ENCODE measurements around the gene SMU1.
A peak's percentile ranks its signal among the peaks of the same experiment; 100 is the strongest.
"Not testable (repeated sequence)": the region's sequence is repeated elsewhere in the genome, so short reads cannot be mapped to it uniquely, and the experiment has no call there.

The SMU1 gene

DNA sequence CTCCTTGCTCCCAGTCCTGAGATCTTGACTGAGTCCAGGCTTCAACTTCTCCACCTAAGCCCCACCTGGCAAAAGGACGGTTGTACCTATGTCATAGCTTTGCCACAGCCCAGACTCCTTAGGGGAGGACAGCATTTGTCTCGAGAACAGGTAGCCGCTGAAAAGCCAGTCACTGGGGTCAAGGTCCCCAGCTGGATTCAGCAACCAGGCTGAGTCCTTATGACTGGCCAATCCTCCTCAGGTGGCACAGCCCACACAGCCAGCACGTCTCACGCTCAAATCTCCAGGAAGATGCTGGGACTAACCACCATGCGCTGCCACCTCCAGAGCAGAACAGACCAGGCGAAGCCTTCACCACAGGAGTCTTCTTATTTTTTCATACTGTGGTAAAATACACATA, 27.9 kb upstream of the SMU1 start:
- DNase-seq, result no peak

DNA sequence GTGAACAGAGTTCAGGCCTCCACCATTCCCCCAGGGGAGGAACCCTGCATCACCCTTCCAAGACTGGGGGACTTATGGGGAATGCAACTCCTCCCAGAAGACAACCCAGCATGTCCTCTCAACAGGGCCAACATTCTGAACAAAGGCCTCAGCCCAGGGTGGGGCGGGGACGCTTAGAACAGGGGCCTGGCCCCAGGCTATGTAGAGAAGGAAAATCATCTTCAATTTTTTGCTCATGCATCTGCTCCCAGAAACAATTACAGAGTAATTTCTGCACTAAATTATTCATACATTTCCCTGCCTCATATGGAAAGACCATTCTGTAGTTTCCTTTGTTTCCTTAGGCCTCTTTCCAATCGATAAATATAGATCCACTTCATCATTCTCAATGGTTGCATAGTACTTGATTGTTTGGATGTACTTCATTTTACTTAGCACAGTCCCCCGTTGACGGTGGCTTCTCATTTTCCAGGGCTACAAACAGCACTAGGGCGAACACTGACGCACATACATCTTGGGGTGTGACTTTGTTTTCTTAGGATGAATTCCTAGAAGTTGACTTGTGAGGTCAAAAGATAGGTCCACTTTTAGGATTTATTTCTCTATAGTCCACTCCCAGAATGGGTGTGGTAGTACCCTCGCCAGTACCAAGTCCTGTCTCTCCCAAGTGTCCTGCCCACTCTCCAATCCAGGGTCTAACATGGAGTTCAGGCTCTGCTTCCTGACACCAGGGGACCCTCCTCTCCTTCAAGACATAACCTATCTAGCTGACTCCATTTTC, 27.2 kb upstream of the SMU1 start:
- DNase-seq, result no peak

DNA sequence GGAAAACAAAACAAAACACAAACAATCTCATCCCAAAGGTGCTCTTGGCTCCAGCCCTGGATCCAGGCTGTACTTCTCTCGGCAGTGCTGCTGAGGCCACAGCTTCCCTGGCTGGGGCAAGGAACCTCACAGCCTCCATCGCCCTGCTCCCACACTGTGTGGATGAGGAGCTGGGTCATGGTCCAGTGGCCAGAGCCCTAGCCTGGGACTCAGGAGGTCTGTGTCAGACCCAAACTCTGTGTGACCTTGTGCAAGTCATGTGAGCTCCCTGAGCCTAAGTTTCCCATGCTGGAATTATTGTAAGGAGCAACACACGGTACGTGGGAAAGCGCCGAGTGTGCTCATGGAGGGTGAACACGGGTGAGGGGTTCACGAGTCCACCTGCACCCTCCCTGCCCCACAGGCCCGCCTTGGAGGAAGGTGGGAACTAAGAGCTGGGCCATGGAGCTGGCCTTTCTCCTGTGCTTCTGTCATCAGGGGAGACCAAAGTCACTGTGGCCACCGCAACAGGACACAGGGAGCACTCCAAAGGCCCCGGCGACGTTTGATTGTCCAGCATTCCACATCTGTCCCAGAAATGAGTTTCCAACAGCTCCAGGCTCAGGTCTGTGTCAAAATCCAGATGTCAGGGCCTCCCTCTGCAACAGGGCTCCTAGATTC, 26.2 kb upstream of the SMU1 start:
- no peak for DNase-seq

DNA sequence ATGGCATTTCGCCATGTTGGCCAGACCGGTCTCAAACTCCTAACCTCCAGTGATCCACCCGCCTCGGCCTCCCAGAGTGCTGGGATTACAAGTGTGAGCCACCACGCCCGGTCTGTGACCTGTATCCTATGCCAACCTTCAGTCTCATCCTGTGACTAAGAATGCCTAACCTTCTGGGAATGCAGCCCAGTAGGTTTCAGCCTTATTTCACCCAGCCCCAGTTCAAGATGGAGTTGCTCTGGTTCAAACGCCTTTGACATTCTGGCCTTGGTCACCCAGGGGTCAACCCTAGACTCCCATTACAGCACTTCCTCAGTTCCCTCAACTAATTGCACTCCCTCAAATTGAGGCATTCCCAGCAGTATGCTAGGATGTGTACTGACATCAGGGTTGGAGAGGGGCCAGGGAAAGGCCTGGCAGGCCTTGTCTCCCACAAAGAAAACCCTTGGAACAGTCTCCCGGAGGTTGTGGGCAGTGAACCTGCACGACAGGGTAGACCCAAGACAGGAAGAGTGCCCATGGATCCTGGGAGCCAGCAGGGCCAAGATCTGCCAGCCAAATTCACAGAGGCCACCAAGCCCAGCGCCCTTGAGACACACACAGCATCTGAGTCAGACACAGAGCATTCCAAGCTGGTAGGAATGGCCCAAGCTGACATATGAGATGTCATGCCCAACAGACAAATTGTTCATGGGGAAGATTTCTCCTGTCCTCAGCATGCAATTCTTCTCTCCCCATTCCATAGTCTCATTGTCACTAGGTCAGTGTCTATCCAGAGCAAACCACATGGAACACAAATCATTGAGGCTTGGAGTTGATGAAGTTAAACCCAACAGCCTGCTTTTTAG, 24.9 kb upstream of the SMU1 start:
- DNase-seq, result no peak

DNA sequence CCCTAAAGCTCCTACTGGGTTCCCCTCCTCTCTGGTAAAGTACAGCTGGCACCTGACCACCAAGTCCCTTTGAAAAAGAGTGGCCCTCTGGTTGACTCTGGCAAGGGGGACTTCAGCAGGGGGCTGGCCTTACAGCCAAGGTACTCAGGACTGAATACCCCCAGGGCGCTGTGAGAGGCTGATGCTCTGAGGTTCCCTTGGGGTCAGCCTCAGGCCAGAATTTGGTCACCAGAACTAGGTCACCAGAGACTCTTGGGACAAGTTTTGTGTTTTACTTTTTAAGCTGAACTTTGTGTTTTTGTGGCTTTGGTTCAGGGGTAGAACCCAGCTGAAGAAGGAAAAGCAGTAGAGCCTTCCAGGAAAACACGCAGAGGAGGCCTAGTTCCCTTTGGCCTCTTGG, 23.3 kb upstream of the SMU1 start:
- DNase-seq, result no peak

DNA sequence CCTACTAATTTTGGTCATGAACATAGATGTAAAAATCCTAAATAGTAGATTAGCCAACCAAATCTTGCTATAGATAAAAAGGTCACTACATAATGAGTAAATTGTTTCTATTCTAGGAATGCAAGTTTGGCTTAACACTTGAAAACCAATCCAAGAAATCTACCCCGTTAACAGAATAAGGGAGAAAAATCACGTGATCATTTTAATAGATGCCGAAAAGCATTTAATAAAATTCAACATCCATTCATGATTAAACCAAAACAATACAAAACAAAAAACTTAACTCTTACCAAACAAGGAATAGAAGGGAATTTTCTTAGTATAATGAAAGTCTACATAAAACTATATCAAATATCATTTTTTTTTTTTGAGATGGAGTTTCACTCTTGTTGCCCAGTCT, 20.7 kb upstream of the SMU1 start:
- DNase-seq, result no peak

DNA sequence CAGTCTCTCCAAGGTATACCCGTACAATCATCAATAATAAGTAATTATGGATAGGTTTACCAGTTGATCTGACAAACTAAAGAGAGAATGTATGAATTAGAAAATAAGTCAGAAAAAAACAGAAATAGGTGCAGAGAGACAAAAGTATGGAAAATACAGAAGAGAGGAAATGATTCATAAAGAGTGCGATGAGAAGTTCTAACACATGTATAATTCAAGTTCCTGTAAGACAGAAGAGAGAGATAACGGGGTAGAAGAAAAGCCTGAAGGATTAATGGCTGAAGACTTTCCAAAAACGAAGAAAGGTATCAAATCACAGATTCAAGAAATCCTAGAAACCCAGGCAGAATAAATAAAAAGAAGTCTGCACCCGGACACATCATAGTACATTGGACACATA, 16.2 kb upstream of the SMU1 start:
- DNase-seq, result no peak

DNA sequence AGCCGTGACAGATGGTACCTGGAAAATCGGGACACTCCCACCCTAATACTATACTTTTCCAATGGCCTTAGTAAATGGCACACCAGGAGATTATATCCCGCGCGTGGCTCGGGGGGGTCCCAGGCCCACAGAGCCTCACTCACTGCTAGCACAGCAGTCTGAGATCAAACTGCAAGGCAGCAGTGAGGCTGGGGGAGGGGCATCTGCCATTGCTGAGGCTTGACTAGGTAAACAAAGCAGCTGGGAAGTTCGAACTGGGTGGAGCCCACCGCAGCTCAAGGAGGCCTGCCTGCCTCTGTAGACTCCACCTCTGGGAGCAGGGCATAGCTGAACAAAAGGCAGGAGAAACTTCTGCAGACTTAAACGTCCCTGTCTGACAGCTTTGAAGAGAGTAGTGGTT, 9.2 kb upstream of the SMU1 start:
- not testable (repeated sequence) for DNase-seq

DNA sequence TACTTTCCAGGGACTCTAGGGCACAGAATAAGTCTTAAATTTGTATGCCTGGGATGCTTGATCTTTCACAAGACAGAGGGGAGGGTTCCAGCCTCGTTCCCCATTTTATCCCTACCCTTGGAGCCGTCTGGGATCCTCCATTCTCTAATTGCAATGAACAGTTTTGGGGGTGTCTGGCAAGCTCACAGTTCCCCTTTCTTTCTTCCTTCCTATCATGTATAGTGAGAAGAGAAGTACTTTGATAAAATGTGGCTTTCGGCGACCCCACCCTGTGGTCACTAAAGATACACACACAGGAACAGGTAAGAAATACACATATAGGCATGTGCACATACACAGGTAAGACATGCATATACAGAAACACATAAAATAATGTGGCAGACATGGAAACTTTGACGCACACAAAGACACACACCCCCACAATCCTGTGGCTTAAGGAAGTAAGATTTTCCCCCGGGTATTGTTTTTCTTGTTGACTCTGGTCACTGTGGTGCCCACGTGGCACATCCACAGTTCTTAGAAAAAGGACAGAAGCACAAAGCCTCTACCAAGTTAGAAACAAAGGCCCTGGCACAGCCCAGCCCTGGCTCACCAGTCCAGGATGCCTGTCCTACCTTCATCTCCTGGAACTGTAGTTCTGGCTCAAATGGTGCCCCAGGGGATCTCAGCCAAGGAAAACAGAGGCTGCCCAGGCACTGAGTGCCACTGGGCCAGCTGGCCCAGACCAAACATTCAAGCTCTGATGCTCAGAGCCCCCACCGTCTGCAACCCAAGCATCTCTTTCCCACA, 6.3 kb upstream of the SMU1 start:
- no peak for DNase-seq

DNA sequence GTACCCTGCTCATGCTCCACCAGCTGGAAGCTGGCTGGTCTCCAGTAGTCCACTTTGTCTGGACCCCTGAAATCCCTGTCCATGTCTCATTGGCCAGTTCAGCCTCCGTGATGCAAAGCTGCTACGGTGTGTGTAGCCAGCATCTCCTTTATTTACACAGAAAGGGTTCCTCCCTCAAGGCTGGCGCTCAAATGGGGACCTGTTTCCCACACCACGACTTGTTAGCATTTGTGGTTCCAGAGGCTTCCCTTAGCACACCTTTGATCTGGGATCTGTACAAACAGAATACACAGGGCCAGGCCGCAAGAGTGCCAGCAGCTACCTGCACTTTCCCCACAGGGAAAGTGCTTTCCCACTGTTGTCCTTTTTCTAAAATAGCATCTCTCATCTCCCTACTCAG, 5.7 kb upstream of the SMU1 start:
- no peak for DNase-seq

DNA sequence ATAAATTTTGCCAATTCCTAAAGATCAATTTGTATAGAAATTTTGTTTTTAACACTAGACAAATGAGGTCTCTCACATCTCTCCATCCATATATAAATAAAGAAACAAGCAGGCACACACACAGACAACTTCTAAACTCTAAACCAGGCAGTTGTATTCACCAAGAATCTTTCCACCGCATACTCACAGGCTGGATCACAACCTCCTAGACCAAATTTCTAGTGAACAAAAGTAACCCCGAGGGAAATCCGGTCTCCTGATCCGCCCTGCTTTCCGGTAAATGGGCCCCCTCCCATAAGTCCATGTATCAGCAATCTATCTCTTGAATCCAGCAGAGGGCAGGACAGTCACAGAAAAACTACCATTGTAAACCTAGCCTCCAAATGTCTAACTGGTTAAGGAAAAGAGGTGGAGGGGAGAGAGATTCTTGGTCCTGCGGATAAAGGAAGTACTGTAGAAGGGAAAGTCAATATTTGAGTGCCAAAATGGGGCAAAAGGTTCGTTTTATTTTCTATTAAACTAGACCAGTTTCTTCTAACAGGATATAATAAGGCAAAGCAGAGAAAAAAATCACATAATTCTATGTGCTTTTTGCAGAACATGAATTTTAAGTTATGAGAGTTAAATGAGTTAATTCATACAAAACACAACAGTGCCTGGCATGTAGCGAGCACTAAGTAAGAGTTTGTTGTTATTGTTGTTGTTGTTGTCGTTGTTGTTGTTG, 4.8 kb upstream of the SMU1 start:
- peak; percentile 88 for DNase-seq

DNA sequence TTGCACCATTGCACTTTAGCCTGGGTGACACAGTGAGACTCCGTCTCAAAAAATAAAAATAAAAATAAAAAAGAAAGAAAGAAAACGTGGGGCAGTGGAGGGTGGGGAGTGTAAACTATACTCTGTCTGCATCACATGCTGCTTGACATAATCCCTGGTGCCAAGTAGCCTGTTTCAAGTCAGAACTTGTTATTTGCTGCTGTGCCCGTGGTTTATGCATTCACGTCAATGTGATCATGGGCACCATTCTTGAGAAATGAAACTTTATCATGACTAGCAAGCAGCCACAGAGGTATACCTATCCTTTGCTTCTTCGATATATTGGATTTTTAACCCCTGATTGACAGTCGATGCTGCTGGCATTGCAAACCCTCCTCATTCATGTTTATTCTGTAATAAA, 4.1 kb upstream of the SMU1 start:
- no peak for DNase-seq

DNA sequence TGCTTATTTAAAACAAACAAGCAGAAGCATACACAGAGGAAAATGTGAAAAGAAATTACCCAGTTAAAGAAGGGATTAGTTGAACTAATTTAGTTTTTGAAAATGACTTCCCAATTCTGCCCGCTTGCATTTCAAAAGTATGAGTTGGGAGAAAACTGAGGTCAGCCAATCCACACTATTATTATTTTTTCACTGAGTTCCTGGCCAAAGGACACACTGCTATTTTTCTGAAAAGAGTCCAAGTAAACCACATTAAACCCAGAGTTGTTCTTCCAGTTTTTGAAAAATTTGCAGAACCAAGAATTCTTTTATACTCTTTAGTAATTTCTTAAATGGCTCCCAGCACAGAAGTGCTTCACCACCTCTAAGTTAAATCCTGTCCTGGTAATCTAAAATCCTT, 7.5 kb downstream of the SMU1 start:
- no peak for DNase-seq

DNA sequence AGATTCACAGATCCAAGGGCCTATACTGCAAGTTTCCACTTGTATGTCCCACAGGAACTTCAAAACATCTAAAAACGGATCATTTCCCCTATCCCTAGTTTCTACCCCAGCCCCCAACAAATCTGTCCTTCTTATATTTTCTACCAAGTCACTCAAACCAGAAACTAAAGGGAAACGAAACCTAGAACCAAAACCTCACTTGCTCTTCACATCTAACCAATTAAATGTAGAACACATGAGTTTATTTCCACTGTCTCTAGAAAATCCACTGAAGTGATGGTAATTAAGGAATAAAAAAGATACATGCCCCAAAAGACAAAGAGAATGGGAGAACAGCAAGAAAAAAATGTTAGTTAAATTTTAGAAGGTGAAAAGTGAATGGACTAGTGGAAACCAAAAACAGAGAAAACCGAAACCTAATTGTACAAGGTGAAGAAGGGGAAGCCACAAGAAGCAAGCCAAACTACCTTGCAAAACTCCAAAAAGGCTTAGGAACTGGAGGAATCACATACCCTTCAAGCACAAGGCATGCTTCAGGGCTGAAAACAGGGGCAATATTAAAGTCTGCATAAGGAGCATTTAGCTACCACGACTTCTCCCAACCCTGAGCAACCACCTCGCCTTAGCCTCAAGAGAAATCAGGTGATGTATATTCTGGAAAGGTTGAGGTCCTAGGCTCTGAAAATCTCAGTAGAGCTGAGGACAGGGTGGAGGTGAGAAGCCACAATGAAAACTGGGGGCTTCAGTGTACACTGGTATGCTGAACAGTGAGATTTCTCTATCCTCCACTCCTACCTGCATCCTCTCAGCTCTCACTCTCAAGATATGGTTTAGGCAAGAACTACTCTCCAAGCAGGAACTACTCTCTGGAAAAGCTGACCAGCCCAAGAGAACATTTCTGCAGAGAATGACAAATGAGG, 11.1 kb downstream of the SMU1 start:
- no peak for DNase-seq

DNA sequence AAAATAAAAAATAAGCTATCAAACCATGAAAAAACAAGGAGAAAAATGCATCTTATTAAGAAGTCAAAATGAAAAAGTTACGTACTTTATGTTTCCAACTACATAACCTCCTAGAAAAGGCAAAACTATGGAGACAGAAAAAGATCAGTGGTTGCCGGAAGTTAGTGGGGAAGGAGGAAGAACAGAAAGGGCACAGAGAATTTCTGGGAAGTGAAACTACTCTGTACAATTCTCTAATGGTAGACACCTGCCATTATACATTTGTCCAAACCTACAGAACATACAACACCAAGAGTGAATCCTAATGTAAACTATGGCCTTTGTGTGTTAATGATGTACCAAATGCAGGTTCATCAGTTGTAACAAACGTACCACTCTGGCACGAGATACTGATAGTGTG, 25.3 kb downstream of the SMU1 start:
- DNase-seq, result no peak

DNA sequence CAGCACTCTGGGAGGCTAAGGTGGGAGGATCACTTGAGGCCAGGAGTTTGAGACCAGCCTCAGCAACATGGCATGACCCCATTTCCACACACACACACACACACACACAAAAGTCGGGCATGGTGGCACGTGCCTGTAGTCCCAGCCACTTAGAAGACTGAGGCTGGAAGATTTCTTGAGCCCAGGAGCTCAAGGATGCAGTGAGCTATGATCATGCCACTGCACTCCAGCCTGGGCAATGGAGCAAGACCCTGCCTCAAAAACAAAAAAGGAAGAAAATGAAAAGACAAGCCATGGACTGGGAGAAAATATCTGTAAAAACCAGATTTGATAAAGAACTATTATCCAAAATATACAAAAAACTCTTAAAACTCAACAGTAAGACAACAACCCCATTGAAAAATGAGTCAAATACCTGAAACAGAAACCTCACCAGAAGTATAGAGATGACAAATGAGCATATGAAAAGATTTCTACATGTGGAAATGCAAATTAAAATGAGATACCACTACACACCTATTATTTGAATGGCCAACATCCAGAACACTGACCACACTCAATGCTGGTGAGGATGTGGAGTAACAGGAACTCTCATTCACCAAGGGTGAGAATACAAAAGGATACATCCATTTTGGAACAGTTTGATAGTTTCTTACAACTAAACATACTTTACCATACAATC, 26.7 kb downstream of the SMU1 start:
- DNase-seq, result no peak

DNA sequence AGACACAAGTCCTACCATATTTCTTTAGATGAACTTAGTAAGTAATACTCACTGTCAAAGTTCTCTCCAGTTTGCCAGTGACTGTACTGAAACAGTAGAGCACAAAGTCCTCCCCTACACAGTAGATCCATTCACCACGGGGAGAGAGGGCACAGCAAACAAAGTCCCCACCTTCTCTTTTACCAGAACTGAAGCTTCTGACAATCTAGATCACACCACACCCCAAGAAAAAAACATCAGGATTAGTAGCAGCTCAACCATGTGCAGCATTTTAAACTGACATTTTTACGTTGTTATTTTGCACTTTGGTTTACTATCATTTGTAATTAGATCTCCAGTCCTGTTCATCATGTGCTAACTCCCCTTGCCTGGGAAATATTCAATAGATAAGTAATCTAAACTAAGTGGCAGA, 28.4 kb downstream of the SMU1 start:
- no peak for DNase-seq

DNA sequence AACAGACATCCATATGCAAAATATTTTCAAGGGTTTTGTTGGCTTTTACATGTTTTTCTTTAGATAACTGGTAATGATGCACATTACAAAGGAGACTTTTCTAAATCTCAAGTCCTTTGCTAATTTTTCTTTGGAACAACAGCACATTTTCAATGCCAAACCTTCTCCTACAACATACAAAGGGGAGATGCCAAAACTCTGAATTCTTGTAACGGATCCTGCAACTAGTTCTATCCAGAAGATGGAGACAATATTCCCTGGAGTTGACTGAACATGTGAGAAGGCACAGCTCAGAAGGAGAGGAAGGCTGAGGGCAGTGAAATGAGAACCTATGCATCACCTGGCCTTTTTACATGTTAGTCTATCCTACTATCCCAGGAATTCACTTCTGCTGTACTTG, 30.4 kb downstream of the SMU1 start:
- no peak for DNase-seq

DNA sequence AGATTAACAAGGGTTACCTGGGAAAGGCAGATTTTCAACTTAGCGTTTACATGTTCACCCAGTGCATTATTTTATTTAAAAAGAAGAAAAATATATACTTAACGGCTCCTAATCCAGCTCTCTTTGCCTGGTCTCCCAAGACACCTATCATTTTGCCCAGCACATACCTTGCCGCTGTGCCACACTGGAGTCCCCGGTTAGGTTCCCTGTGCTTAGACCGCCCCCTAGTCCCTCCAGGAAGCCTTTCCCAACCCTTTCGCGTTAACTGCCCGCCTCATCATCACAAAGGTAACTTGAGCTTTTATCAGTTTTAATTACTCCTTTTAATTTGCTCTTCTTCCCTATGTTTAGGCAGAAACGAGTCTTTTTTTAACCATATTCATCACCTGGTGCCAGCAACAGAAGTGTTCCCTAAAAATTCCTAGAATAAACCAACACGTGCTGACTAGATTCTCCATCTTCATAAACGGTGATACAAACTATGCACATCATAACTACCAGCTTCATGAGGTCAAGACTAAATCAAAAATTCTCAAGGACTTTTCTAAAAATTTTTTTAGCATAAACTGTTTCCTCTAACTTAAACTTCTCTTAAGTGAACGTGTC, 31.7 kb downstream of the SMU1 start:
- DNase-seq, result peak; percentile 66

DNA sequence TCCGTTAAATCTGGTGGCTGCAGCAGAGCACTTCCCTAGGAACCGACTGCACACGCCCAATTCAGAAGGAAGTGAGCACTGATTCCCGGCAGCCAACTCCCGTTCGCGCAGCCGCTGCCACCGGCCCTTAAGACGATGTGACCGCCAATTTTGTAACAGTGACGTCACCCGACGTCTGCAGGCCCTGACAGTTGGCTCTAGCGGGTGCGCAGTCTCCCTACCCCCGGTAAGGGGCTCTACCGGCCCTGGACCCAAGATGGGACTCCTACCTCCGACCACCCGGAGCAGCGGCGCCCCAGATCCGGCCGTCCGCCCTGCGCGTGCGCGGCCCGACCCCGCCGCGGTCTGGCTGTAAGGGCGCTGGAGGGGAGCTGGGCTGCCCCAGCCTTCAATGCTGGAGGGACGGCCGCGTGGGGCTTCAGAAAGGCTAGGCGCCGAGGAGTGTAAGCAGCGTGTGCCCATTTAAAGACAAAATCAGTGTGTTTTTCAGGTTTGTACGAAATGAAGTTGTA, 32.3 kb downstream of the SMU1 start:
- DNase-seq, result peak; percentile 77
